HL-60 (cell line): ENCODE data around the gene CFAP74.
A peak's percentile ranks its signal among the peaks of the same experiment; 100 is the strongest.

ENCODE experiments used
- CTCF ChIP-seq: IDR thresholded peaks from one replicate; pipeline ENCODE4 v1.5.1; 2011; ENCODE audit warnings: low read length, control low read depth, inconsistent platforms; ENCODE audit not compliant: insufficient read depth
- REST ChIP-seq: IDR thresholded peaks from 2 replicates; pipeline ENCODE4 v1.6.1; 2012; ENCODE audit warnings: low read depth; ENCODE audit not compliant: insufficient replicate concordance

GRCh38 chr1:1996207-1996651, 7.4 kb downstream of the CFAP74 start:
- TF ChIP-seq REST (peak; percentile 19), CTCF (no peak)
